Naive B cell (primary cell): ENCODE results near the gene SLC25A39. TPM values are rescaled to one million over a fixed set of nuclear protein-coding genes. Genes with fewer than 3 reads are reported as not detected.

Experiments
- ATAC-seq, 2 donors: fragments of 150-1000 bp; cut with Tn5 transposase; 2 replicates each; pipeline ENCODE4 v1.10.0; 2021; ENCODE audit warnings: low read depth in 2 of 2, mild to moderate bottlenecking in 2 of 2, moderate library complexity in 2 of 2
- DNase-seq: peaks from one replicate; pipeline ENCODE4 v3.0.0; 2022
- H3K27ac Mint-ChIP-seq, 6 donors: one replicate each; pipeline ENCODE4 v1.8.0; 2020 to 2022; ENCODE audit warnings: mild to moderate bottlenecking in 6 of 6, mixed read lengths in 6 of 6, moderate library complexity in 5 of 6, inconsistent platforms in 2 of 6
- H3K27me3 Mint-ChIP-seq, 3 donors: one replicate each; pipeline ENCODE4 v1.8.0; 2021 to 2022; ENCODE audit warnings: mixed read lengths in 3 of 3, mild to moderate bottlenecking in 1 of 3
- H3K36me3 Mint-ChIP-seq, 2 donors: one replicate each; pipeline ENCODE4 v1.8.0; 2020 to 2022; ENCODE audit warnings: mixed read lengths in 2 of 2, inconsistent platforms in 1 of 2, mild to moderate bottlenecking in 1 of 2
- H3K4me1 Mint-ChIP-seq, 3 donors: one replicate each; pipeline ENCODE4 v1.8.0; 2020 to 2022; ENCODE audit warnings: mixed read lengths in 3 of 3, inconsistent platforms in 1 of 3, mild to moderate bottlenecking in 1 of 3, moderate library complexity in 1 of 3
- H3K4me3 Mint-ChIP-seq, 8 donors: one replicate each; pipeline ENCODE4 v1.8.0; 2020 to 2022; ENCODE audit warnings: mild to moderate bottlenecking in 8 of 8, mixed read lengths in 8 of 8, moderate library complexity in 8 of 8, inconsistent platforms in 2 of 8
- H3K9me3 Mint-ChIP-seq, 7 donors: one replicate each; pipeline ENCODE4 v1.8.0; 2020 to 2022; ENCODE audit warnings: mixed read lengths in 7 of 7, mild to moderate bottlenecking in 5 of 7, inconsistent platforms in 2 of 7, moderate library complexity in 1 of 7
- polyA plus RNA-seq, 6 donors: library from polyadenylated mRNA; unstranded; fragments of 300-500 nt; fragmentation: Illumina TruSeq; gene quantifications; one replicate each; pipeline ENCODE4 v1.2.3, GENCODE V29; 2021; ENCODE audit warnings: low read depth in 6 of 6

The SLC25A39 gene
- polyA plus RNA-seq, 6 donors from 2014 or later: 87.3 to 143 (median 103) TPM

GRCh38 chr17:44360826-44361225, 36.2 kb upstream of the SLC25A39 start:
- Mint-ChIP-seq H3K27ac (no peak overlapping the region), H3K27me3 (peaks cover 9 to 39% (median 26%) of the 10 kb centered on the region in 3 donors), H3K4me3 (no peak overlapping the region), H3K9me3 (no peaks in the 10 kb centered on the region), H3K36me3 (no peaks in the 10 kb centered on the region), H3K4me1 (peaks cover 10 to 21% (median 11%) of the 10 kb centered on the region in 3 donors)
- ATAC-seq: no peak
- DNase-seq: no peak

GRCh38 chr17:44360144-44360533, 35.5 kb upstream of the SLC25A39 start:
- Mint-ChIP-seq H3K36me3 (no peaks in the 10 kb centered on the region), H3K4me1 (peaks cover 10 to 23% (median 11%) of the 10 kb centered on the region in 3 donors), H3K4me3 (peak overlapping the region in 1 of 8 donors; percentile 73), H3K9me3 (no peaks in the 10 kb centered on the region), H3K27ac (no peak overlapping the region), H3K27me3 (peaks cover 2 to 38% (median 19%) of the 10 kb centered on the region in 3 donors)
- ATAC-seq (no peak), DNase-seq (no peak)

- DNase-seq: no peak
- Mint-ChIP-seq H3K9me3 (no peaks in the 10 kb centered on the region), H3K27ac (peak overlapping the region in 1 of 6 donors; percentile 35), H3K36me3 (no peaks in the 10 kb centered on the region), H3K27me3 (peaks cover 0 to 33% (median 15%) of the 10 kb centered on the region in 3 donors), H3K4me3 (peak overlapping the region in 1 of 8 donors; percentile 73), H3K4me1 (peaks cover 10 to 21% (median 11%) of the 10 kb centered on the region in 3 donors)
- no peak for ATAC-seq
These were observed 35.0 kb upstream of the SLC25A39 start for GRCh38 chr17:44359458-44360143.

GRCh38 chr17:44359006-44359405, 34.4 kb upstream of the SLC25A39 start:
- no peak for ATAC-seq
- H3K9me3 Mint-ChIP-seq: no peaks in the 10 kb centered on the region
- H3K27me3 Mint-ChIP-seq: peaks cover 0 to 33% (median 15%) of the 10 kb centered on the region in 3 donors

GRCh38 chr17:44358066-44358465, 33.4 kb upstream of the SLC25A39 start:
- Mint-ChIP-seq H3K27ac (no peak overlapping the region), H3K4me1 (peaks cover 11 to 16% (median 12%) of the 10 kb centered on the region in 3 donors), H3K4me3 (peak overlapping the region in 1 of 8 donors; percentile 23), H3K27me3 (peaks cover 0 to 34% (median 15%) of the 10 kb centered on the region in 3 donors), H3K36me3 (no peaks in the 10 kb centered on the region), H3K9me3 (no peaks in the 10 kb centered on the region)
- DNase-seq: no peak
- ATAC-seq: no peak

More at GRCh38 chr17:44359006-44359405, 34.4 kb upstream of the SLC25A39 start:
- no peak overlapping the region for H3K4me3 Mint-ChIP-seq
- peaks cover 10 to 17% (median 11%) of the 10 kb centered on the region in 3 donors for H3K4me1 Mint-ChIP-seq
- H3K36me3 Mint-ChIP-seq: no peaks in the 10 kb centered on the region
- DNase-seq: no peak
- peak overlapping the region in 1 of 6 donors; percentile 11 for H3K27ac Mint-ChIP-seq

GRCh38 chr17:44356241-44356640, 31.6 kb upstream of the SLC25A39 start:
- Mint-ChIP-seq H3K27me3 (peaks cover 0 to 22% (median 6%) of the 10 kb centered on the region in 3 donors), H3K4me3 (peak overlapping the region in 1 of 8 donors; percentile 2)

GRCh38 chr17:44355642-44356099, 31.0 kb upstream of the SLC25A39 start:
- Mint-ChIP-seq H3K36me3 (no peaks in the 10 kb centered on the region), H3K27ac (no peak overlapping the region), H3K4me3 (peak overlapping the region in 3 of 8 donors; percentile 41 to 68 (median 56)), H3K9me3 (no peaks in the 10 kb centered on the region), H3K4me1 (peaks cover 10 to 20% (median 18%) of the 10 kb centered on the region in 3 donors), H3K27me3 (peaks cover 0 to 18% (median under 1%) of the 10 kb centered on the region in 3 donors)
- no peak for ATAC-seq
- no peak for DNase-seq

More at GRCh38 chr17:44356241-44356640, 31.6 kb upstream of the SLC25A39 start:
- Mint-ChIP-seq H3K27ac (no peak overlapping the region), H3K9me3 (no peaks in the 10 kb centered on the region), H3K4me1 (peaks cover 10 to 19% (median 16%) of the 10 kb centered on the region in 3 donors), H3K36me3 (no peaks in the 10 kb centered on the region)
- no peak for ATAC-seq
- DNase-seq: no peak

- no peaks in the 10 kb centered on the region for H3K36me3 Mint-ChIP-seq
- peak overlapping the region in 1 of 6 donors; percentile 65 for H3K27ac Mint-ChIP-seq
- H3K4me3 Mint-ChIP-seq: peak overlapping the region; percentile 51 to 86 (median 70)
These were observed 30.2 kb upstream of the SLC25A39 start for GRCh38 chr17:44354582-44355561.

GRCh38 chr17:44353672-44354331, 29.2 kb upstream of the SLC25A39 start:
- H3K4me1 Mint-ChIP-seq: peaks cover 16 to 27% (median 23%) of the 10 kb centered on the region in 3 donors
- H3K27me3 Mint-ChIP-seq: peaks cover 0 to 13% (median 0%) of the 10 kb centered on the region in 3 donors
- no peaks in the 10 kb centered on the region for H3K9me3 Mint-ChIP-seq
- ATAC-seq (peak; percentile 13 to 19), DNase-seq (no peak)
- no peaks in the 10 kb centered on the region for H3K36me3 Mint-ChIP-seq
- H3K4me3 Mint-ChIP-seq: peak overlapping the region in 7 of 8 donors; percentile 47 to 77 (median 59)
- H3K27ac Mint-ChIP-seq: no peak overlapping the region

More at GRCh38 chr17:44354582-44355561, 30.2 kb upstream of the SLC25A39 start:
- Mint-ChIP-seq H3K4me1 (peaks cover 14 to 26% (median 21%) of the 10 kb centered on the region in 3 donors), H3K9me3 (no peaks in the 10 kb centered on the region), H3K27me3 (peaks cover 0 to 13% (median 0%) of the 10 kb centered on the region in 3 donors)
- DNase-seq (peak; percentile 60), ATAC-seq (peak; percentile 36 to 50)

GRCh38 chr17:44352828-44353671, 28.4 kb upstream of the SLC25A39 start:
- ATAC-seq (no peak), DNase-seq (no peak)
- no peak overlapping the region for H3K27ac Mint-ChIP-seq
- H3K9me3 Mint-ChIP-seq: no peaks in the 10 kb centered on the region
- H3K36me3 Mint-ChIP-seq: no peaks in the 10 kb centered on the region
- H3K27me3 Mint-ChIP-seq: peaks cover 0 to 13% (median 0%) of the 10 kb centered on the region in 3 donors
- peak overlapping the region; percentile 54 to 90 (median 76) for H3K4me3 Mint-ChIP-seq
- H3K4me1 Mint-ChIP-seq: peaks cover 21 to 33% (median 26%) of the 10 kb centered on the region in 3 donors

- DNase-seq (no peak), ATAC-seq (no peak)
- peak overlapping the region in 6 of 8 donors; percentile 15 to 77 (median 66) for H3K4me3 Mint-ChIP-seq
- no peaks in the 10 kb centered on the region for H3K36me3 Mint-ChIP-seq
- no peaks in the 10 kb centered on the region for H3K9me3 Mint-ChIP-seq
- peaks cover 26 to 39% (median 33%) of the 10 kb centered on the region in 3 donors for H3K4me1 Mint-ChIP-seq
- H3K27ac Mint-ChIP-seq: no peak overlapping the region
- peaks cover 0 to 13% (median 0%) of the 10 kb centered on the region in 3 donors for H3K27me3 Mint-ChIP-seq
These were observed 27.6 kb upstream of the SLC25A39 start for GRCh38 chr17:44351961-44352827.
